Calu3 (cell line): Measurements from ENCODE around the gene CDC14A. TPM values are rescaled to one million over a fixed set of nuclear protein-coding genes. Genes with fewer than 3 reads are reported as not detected.
"Not testable (repeated sequence)": the region's sequence is repeated elsewhere in the genome, so short reads cannot be mapped to it uniquely, and the experiment has no call there.

Experiments used
- BruUV-seq: library from RNA; stranded (reverse); fragments of 400-500 nt; replicated peaks from 2 replicates; lab custom pipeline; 2021; lab: Mats Ljungman, UMichigan
- CTCF ChIA-PET: fragments of 300-600 bp; sonication (Branson Sonifier 250); formaldehyde crosslinking; loops from one replicate; lab custom pipeline; 2022; ENCODE audit warnings: antibody characterized with exemption; lab: Charles Lee
- DNase-seq: peaks from one replicate; pipeline ENCODE4 v3.0.0; 2022
- H3K27ac Mint-ChIP-seq: one replicate; pipeline ENCODE4 v1.8.0; 2022; ENCODE audit warnings: mixed read lengths; ENCODE audit not compliant: unreplicated experiment
- H3K27me3 Mint-ChIP-seq: one replicate; pipeline ENCODE4 v1.8.0; 2022; ENCODE audit warnings: mixed read lengths; ENCODE audit not compliant: unreplicated experiment
- H3K36me3 Mint-ChIP-seq: one replicate; pipeline ENCODE4 v1.8.0; 2022; ENCODE audit warnings: mild to moderate bottlenecking, moderate library complexity, mixed read lengths; ENCODE audit not compliant: insufficient read depth, unreplicated experiment
- H3K4me1 Mint-ChIP-seq: one replicate; pipeline ENCODE4 v1.8.0; 2022; ENCODE audit warnings: mild to moderate bottlenecking, low read depth, mixed read lengths; ENCODE audit not compliant: unreplicated experiment
- H3K4me3 Mint-ChIP-seq: one replicate; pipeline ENCODE4 v1.8.0; 2022; ENCODE audit warnings: mild to moderate bottlenecking, low read depth, moderate library complexity, mixed read lengths; ENCODE audit not compliant: unreplicated experiment
- H3K9me3 Mint-ChIP-seq: one replicate; pipeline ENCODE4 v1.8.0; 2022; ENCODE audit warnings: low read depth, mixed read lengths; ENCODE audit not compliant: unreplicated experiment
- CTCF ChIP-seq: fragments of 200-600 bp; IDR thresholded peaks from one replicate; pipeline ENCODE4 v1.8.0; 2022; ENCODE audit warnings: antibody characterized with exemption; ENCODE audit not compliant: unreplicated experiment
- intact Hi-C: fragments of 100-400 bp; cut with micrococcal nuclease; formaldehyde crosslinking; loops from one replicate; pipeline ENCODE4 v1.10.0; 2022; ENCODE audit not compliant: unreplicated experiment
- total RNA-seq: library from RNA; stranded (reverse); gene quantifications from 2 replicates; pipeline ENCODE4 v1.2.3, GENCODE V29; 2022

The CDC14A gene
- total RNA-seq, 1 experiment from 2014 or later: 8.5 TPM

GRCh38 chr1:100366209-100366525 lies 13.9 kb downstream of the CDC14A start:
- H3K27ac Mint-ChIP-seq: no peak overlapping the region
- no peak for DNase-seq
- no peaks in the 10 kb centered on the region for H3K36me3 Mint-ChIP-seq
- no peak overlapping the region for H3K4me3 Mint-ChIP-seq
- H3K4me1 Mint-ChIP-seq: peaks cover 3% of the 10 kb centered on the region
- intact Hi-C loops: no loop called here
- H3K27me3 Mint-ChIP-seq: no peaks in the 10 kb centered on the region
- CTCF ChIA-PET: no interaction called here
- no TSS peak for BruUV-seq
- peaks cover 3% of the 10 kb centered on the region for H3K9me3 Mint-ChIP-seq
- no peak for TF ChIP-seq CTCF

GRCh38 chr1:100369339-100369738 lies 17.0 kb downstream of the CDC14A start:
- H3K9me3 Mint-ChIP-seq, BruUV-seq, H3K27ac Mint-ChIP-seq, H3K27me3 Mint-ChIP-seq, H3K4me3 Mint-ChIP-seq, DNase-seq, intact Hi-C loops, H3K36me3 Mint-ChIP-seq, H3K4me1 Mint-ChIP-seq: not testable (repeated sequence)
- CTCF ChIA-PET: interaction anchor here (1.0 kb wide), 1 partner anchor 11 kb away, joined by 4 read pairs; no protein-coding TSS in a partner anchor

- H3K4me3 Mint-ChIP-seq, DNase-seq, H3K4me1 Mint-ChIP-seq, intact Hi-C loops, BruUV-seq, H3K27ac Mint-ChIP-seq, CTCF ChIA-PET, H3K9me3 Mint-ChIP-seq, H3K27me3 Mint-ChIP-seq, H3K36me3 Mint-ChIP-seq: not testable (repeated sequence)
Measured at GRCh38 chr1:100373953-100374352, 21.6 kb downstream of the CDC14A start.

GRCh38 chr1:100376890-100377289 lies 24.6 kb downstream of the CDC14A start:
- BruUV-seq, H3K36me3 Mint-ChIP-seq, H3K4me1 Mint-ChIP-seq, H3K9me3 Mint-ChIP-seq, H3K27ac Mint-ChIP-seq, H3K27me3 Mint-ChIP-seq, intact Hi-C loops, H3K4me3 Mint-ChIP-seq, DNase-seq: not testable (repeated sequence)
- CTCF ChIA-PET: interaction anchor here (0.7 kb wide), 1 partner anchor 519 kb away, joined by 5 read pairs; the partner anchor contains the start of gene SLC30A7

GRCh38 chr1:100377590-100378361 lies 25.5 kb downstream of the CDC14A start:
- CTCF ChIA-PET: interaction anchor here (0.7 kb wide), 1 partner anchor 518 kb away, joined by 5 read pairs; the partner anchor contains the start of gene SLC30A7
- DNase-seq: no peak
- no peak overlapping the region for H3K27ac Mint-ChIP-seq
- BruUV-seq: no TSS peak
- no peak for TF ChIP-seq CTCF
- H3K9me3 Mint-ChIP-seq: no peaks in the 10 kb centered on the region
- no peaks in the 10 kb centered on the region for H3K27me3 Mint-ChIP-seq
- H3K4me1 Mint-ChIP-seq: no peaks in the 10 kb centered on the region
- no peak overlapping the region for H3K4me3 Mint-ChIP-seq
- intact Hi-C loops: no loop called here
- no peaks in the 10 kb centered on the region for H3K36me3 Mint-ChIP-seq

- Mint-ChIP-seq H3K27me3 (no peaks in the 10 kb centered on the region), H3K4me3 (no peak overlapping the region), H3K36me3 (no peaks in the 10 kb centered on the region), H3K9me3 (no peaks in the 10 kb centered on the region), H3K4me1 (no peaks in the 10 kb centered on the region), H3K27ac (no peak overlapping the region)
- no TSS peak for BruUV-seq
- no peak for DNase-seq
- TF ChIP-seq CTCF: no peak
- CTCF ChIA-PET: no interaction called here
- intact Hi-C loops: no loop called here
Measured at GRCh38 chr1:100378956-100379355, 26.6 kb downstream of the CDC14A start.
